Neural cell (in vitro differentiated cells): Measurements from ENCODE around the gene LRRC74A.
A peak's percentile ranks its signal among the peaks of the same experiment; 100 is the strongest.

ENCODE experiments used
- CTCF ChIP-seq: fragments of 450-650 bp; IDR thresholded peaks from 2 replicates; pipeline ENCODE4 v1.5.1; 2014; ENCODE audit warnings: antibody characterized with exemption, mild to moderate bottlenecking, moderate library complexity; ENCODE audit not compliant: poor library complexity, severe bottlenecking
- POLR2AphosphoS5 ChIP-seq: IDR thresholded peaks from 2 replicates; pipeline ENCODE4 v1.6.1; 2012

GRCh38 chr14:76876076-76876475, 49.9 kb downstream of the LRRC74A start:
- TF ChIP-seq CTCF (peak; percentile 99), POLR2AphosphoS5 (no peak)
